OCI-LY3 (cell line): ENCODE measurements around the gene CYP27B1.
A peak's percentile ranks its signal among the peaks of the same experiment; 100 is the strongest.

ENCODE experiments used
- H2AFZ ChIP-seq: fragments of 200-600, 300-600 bp; shearing (Covaris generic); 2 replicates; pipeline ENCODE4 v1.6.0; 2014; ENCODE audit warnings: antibody characterized with exemption, low read depth, low read length
- H3K27ac ChIP-seq: fragments of 200-600, 300-600 bp; sonication (generic); 2 replicates; pipeline ENCODE4 v1.5.1; 2014; ENCODE audit warnings: mild to moderate bottlenecking, low read length, moderate library complexity, mixed read lengths
- H3K27me3 ChIP-seq: fragments of 200-600, 300-600 bp; sonication (generic); 2 replicates; pipeline ENCODE4 v1.6.1; 2014; ENCODE audit warnings: low read depth, low read length, mixed read lengths
- H3K36me3 ChIP-seq: fragments of 200-600, 300-600 bp; sonication (generic); replicated peaks from 2 replicates; pipeline ENCODE3; 2014; ENCODE audit warnings: low read depth, low read length, mixed read lengths
- H3K4me1 ChIP-seq: fragments of 300-600, 200-600 bp; sonication (generic); 2 replicates; pipeline ENCODE4 v1.6.1; 2014; ENCODE audit warnings: low read length, mixed read lengths
- H3K4me2 ChIP-seq: fragments of 200-600, 300-600 bp; sonication (generic); 2 replicates; pipeline ENCODE4 v1.6.1; 2014; ENCODE audit warnings: low read length, mixed read lengths
- H3K4me3 ChIP-seq: fragments of 300-600, 200-600 bp; sonication (generic); 2 replicates; pipeline ENCODE4 v1.5.1; 2014; ENCODE audit warnings: antibody characterized with exemption, mild to moderate bottlenecking, low read length, moderate library complexity
- H3K79me2 ChIP-seq: fragments of 300-600, 200-600 bp; shearing (Covaris generic); 2 replicates; pipeline ENCODE4 v1.6.1; 2014; ENCODE audit warnings: mild to moderate bottlenecking, low read length, mixed read lengths
- H3K9ac ChIP-seq: fragments of 300-600, 200-600 bp; shearing (Covaris generic); 2 replicates; pipeline ENCODE4 v1.6.0; 2014; ENCODE audit warnings: mild to moderate bottlenecking, low read length, moderate library complexity
- H3K9me3 ChIP-seq: fragments of 200-600, 300-600 bp; shearing (Covaris generic); 2 replicates; pipeline ENCODE4 v1.6.1; 2014; ENCODE audit warnings: low read length, mixed read lengths; ENCODE audit not compliant: insufficient read depth
- H4K20me1 ChIP-seq: fragments of 200-600, 300-600 bp; sonication (generic); 2 replicates; pipeline ENCODE4 v1.6.1; 2016; ENCODE audit warnings: low read length, mixed read lengths; ENCODE audit not compliant: insufficient read depth
- EZH2phosphoT487 ChIP-seq: fragments of 200-600 bp; shearing (Covaris generic); IDR thresholded peaks from 2 replicates; pipeline ENCODE4 v1.6.1; 2018; ENCODE audit warnings: antibody characterized with exemption, mixed run types, low read depth
- TF ChIP-seq, protein P1 (sequence below): fragments of 200-600, 300-600 bp; sonication (generic); IDR thresholded peaks from 2 replicates; pipeline ENCODE4 v1.5.1; 2014; ENCODE audit warnings: antibody characterized with exemption, low read length, low read depth

Gene CYP27B1

DNA sequence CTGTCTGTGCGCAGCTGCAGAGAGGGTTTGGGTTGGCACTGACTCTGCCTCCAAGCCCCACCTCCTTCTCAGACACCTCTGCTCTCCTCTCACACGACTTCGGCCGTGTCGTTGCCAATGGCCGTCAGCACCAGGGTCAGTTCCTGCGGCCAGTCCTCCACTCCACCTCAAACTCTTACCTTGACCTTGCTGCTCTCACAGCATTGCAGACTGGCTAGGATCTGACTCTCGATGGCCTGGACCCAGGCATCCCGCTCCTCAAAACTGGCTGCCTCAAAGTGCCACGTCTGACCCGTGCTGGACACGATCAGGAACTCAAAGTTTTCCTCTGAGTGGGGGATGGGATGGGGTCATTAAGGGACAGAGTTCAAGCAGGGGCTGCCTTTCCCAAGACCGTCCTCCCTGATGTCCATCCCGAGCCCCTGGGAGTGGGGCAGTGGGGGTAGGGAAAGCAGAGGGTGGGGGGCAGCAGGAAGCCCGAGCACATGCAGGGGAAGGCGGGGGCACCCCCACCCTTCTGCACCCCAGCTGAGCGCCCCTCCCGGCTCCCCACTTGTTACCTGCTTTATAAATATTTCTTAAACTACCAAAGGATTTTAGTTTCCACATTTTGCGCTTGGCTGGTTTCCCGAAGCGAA lies 39.0 kb downstream of the CYP27B1 start:
- no peaks in the 10 kb centered on the region for H3K4me1 ChIP-seq
- H3K9ac ChIP-seq = no peak overlapping the region
- no peak overlapping the region for H3K27ac ChIP-seq
- H3K36me3 ChIP-seq = peaks cover 23% of the 10 kb centered on the region
- no peak for TF ChIP-seq EZH2phosphoT487
- TF ChIP-seq, protein P1, sequence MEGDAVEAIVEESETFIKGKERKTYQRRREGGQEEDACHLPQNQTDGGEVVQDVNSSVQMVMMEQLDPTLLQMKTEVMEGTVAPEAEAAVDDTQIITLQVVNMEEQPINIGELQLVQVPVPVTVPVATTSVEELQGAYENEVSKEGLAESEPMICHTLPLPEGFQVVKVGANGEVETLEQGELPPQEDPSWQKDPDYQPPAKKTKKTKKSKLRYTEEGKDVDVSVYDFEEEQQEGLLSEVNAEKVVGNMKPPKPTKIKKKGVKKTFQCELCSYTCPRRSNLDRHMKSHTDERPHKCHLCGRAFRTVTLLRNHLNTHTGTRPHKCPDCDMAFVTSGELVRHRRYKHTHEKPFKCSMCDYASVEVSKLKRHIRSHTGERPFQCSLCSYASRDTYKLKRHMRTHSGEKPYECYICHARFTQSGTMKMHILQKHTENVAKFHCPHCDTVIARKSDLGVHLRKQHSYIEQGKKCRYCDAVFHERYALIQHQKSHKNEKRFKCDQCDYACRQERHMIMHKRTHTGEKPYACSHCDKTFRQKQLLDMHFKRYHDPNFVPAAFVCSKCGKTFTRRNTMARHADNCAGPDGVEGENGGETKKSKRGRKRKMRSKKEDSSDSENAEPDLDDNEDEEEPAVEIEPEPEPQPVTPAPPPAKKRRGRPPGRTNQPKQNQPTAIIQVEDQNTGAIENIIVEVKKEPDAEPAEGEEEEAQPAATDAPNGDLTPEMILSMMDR = no peak
- no peak overlapping the region for H2AFZ ChIP-seq
- no peak overlapping the region for H3K4me2 ChIP-seq
- H3K79me2 ChIP-seq = no peaks in the 10 kb centered on the region
- no peaks in the 10 kb centered on the region for H3K27me3 ChIP-seq
- no peaks in the 10 kb centered on the region for H4K20me1 ChIP-seq
- no peaks in the 10 kb centered on the region for H3K9me3 ChIP-seq
- H3K4me3 ChIP-seq = no peak overlapping the region

DNA sequence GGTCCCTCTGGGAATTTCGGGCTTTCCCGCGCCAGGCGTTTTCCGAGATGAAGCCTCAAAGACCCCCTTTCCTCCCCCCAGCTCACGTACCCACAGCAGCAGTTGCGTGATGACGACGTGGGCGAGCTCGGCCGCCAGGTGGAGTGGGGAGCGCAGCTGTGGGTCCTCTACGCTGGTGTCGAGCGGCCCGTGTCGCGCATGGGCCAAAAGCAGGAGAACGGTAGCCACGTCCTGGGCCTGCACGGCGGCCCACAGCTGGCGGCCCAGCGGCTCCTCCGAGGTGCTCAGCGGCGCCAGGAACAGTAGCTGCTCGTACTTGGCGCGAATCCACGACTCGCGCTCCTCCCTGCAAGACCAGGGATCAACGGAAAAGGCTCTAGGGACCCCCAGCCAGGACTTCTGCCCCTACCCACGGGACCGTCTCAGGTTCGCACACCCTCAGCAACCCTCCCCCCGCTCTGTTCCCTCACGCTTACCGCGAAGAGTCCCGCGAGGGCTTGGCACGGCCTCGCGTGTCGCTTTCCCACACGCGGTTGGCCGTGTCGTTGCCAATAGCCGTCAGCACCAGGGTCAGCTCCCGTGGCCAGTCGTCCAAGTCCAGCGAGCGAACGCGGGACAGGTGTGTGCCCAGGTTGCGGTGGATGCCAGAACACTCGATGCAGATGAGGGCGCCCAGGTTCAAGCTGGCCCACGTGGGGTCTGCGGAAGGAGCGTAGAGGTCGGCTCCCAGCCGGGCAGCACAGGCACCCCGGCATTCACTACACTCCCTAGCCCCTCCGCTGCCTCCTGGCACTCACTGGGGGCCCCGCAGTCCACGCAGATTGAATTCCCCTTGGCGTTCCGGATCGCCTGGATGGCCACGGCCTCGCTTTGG lies 39.8 kb downstream of the CYP27B1 start:
- no peaks in the 10 kb centered on the region for H3K79me2 ChIP-seq
- no peaks in the 10 kb centered on the region for H4K20me1 ChIP-seq
- H3K4me1 ChIP-seq = no peaks in the 10 kb centered on the region
- no peak overlapping the region for H2AFZ ChIP-seq
- no peak overlapping the region for H3K9ac ChIP-seq
- H3K4me3 ChIP-seq = no peak overlapping the region
- peaks cover 23% of the 10 kb centered on the region for H3K36me3 ChIP-seq
- no peaks in the 10 kb centered on the region for H3K9me3 ChIP-seq
- H3K27me3 ChIP-seq = no peaks in the 10 kb centered on the region
- no peak overlapping the region for H3K4me2 ChIP-seq
- TF ChIP-seq, protein P1 = no peak
- TF ChIP-seq EZH2phosphoT487 = no peak
- no peak overlapping the region for H3K27ac ChIP-seq

DNA sequence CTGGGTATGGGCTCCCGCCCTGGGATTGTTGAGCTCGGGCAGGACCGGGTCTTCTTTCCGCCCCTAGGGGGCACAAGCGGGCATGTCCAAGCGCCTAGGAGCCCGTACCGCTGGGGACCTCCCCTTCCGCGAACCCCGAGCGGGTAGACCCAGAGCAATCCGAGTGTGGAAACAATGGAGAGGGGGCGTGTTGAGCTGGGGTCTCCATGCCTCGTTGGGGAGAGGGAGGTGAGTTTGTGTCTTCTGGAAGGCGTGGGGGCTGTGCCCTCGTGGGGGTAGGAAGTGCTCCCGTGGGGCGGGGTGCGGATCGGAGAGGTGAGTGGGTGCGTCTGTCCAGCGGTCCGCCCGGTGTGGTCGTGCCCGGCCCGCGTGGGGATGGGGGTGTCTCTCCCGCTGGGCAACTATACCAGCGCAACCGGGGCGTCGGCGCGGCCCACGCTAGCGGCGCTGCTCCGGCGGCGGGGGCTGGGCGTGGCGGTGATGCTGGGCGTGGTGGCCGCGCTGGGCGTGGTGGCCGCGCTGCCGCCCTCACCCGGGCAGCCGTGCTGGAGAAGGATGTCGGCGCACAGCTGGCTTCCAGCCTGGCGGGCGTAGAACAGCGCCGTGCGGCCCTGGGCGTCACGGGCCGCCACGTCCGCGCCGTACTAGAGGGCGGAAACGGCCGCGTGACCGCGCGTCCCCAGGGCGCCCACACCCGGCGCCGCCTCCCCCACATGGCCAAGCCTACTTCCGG lies 40.6 kb downstream of the CYP27B1 start:
- Histone ChIP-seq H3K9me3 (no peaks in the 10 kb centered on the region), H4K20me1 (no peaks in the 10 kb centered on the region), H3K36me3 (peaks cover 22% of the 10 kb centered on the region), H3K4me2 (no peak overlapping the region), H3K9ac (no peak overlapping the region), H3K27me3 (no peaks in the 10 kb centered on the region), H2AFZ (no peak overlapping the region), H3K27ac (no peak overlapping the region), H3K4me3 (no peak overlapping the region), H3K4me1 (no peaks in the 10 kb centered on the region), H3K79me2 (no peaks in the 10 kb centered on the region)
- TF ChIP-seq EZH2phosphoT487 = no peak
- TF ChIP-seq, protein P1 = peak; percentile 23

DNA sequence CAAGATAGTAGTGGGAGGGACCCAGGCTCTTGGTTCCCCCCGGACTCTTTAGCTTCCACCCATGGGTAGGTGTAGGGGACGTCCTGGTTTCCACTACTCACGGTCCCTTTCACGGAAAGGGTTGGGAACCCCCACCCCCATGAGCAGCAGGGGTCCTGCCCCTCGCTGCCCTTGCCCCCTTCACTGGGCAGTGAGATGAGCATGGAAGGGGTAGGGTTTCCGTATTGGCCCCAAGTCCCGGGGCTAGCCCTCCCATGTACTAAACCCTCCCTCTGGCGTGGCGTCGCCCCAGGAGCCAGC lies 41.1 kb downstream of the CYP27B1 start:
- no peak overlapping the region for H2AFZ ChIP-seq
- H3K9me3 ChIP-seq = no peaks in the 10 kb centered on the region
- H3K4me3 ChIP-seq = no peak overlapping the region
- no peaks in the 10 kb centered on the region for H3K79me2 ChIP-seq
- H3K27me3 ChIP-seq = no peaks in the 10 kb centered on the region
- no peaks in the 10 kb centered on the region for H3K4me1 ChIP-seq
- H3K36me3 ChIP-seq = peaks cover 23% of the 10 kb centered on the region
- H3K9ac ChIP-seq = no peak overlapping the region
- no peak overlapping the region for H3K4me2 ChIP-seq
- no peaks in the 10 kb centered on the region for H4K20me1 ChIP-seq
- no peak overlapping the region for H3K27ac ChIP-seq
- TF ChIP-seq, protein P1 = no peak
- no peak for TF ChIP-seq EZH2phosphoT487
